NB4 (cell line): ENCODE results near the gene PLA2G2C.

Experiments used
- POLR2A ChIP-seq: IDR thresholded peaks from 2 replicates; pipeline ENCODE4 v1.6.1; 2011; ENCODE audit warnings: mild to moderate bottlenecking; ENCODE audit not compliant: insufficient read length; ENCODE audit errors: extremely low read depth
- TF ChIP-seq, protein P1 (sequence below): IDR thresholded peaks from one replicate; pipeline ENCODE4 v1.5.1; 2012; ENCODE audit warnings: low read depth, low read length
- TF ChIP-seq, protein P2 (sequence below): IDR thresholded peaks from 2 replicates; pipeline ENCODE4 v1.6.1; 2011; ENCODE audit warnings: low read depth, low read length

DNA sequence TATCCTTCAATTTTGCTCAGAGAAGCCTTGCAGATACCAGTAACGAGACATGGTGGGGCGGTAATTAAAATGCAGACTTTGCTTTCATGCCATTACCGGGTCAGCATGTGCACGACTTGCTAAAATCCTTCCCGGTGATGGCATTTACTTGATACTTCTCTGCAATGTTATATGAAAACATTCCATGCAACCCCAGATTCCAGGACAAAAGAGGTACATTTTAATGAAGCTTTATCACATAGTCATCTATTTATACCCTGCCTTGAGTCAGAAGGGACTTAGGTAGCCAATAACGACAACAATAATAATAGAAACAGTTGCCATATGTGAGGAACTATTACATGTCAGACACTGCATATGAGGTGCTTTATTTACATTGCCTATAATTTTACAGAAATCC, 29.4 kb upstream of the PLA2G2C start:
- TF ChIP-seq, protein P1, sequence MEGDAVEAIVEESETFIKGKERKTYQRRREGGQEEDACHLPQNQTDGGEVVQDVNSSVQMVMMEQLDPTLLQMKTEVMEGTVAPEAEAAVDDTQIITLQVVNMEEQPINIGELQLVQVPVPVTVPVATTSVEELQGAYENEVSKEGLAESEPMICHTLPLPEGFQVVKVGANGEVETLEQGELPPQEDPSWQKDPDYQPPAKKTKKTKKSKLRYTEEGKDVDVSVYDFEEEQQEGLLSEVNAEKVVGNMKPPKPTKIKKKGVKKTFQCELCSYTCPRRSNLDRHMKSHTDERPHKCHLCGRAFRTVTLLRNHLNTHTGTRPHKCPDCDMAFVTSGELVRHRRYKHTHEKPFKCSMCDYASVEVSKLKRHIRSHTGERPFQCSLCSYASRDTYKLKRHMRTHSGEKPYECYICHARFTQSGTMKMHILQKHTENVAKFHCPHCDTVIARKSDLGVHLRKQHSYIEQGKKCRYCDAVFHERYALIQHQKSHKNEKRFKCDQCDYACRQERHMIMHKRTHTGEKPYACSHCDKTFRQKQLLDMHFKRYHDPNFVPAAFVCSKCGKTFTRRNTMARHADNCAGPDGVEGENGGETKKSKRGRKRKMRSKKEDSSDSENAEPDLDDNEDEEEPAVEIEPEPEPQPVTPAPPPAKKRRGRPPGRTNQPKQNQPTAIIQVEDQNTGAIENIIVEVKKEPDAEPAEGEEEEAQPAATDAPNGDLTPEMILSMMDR: no peak
- TF ChIP-seq, protein P2, sequence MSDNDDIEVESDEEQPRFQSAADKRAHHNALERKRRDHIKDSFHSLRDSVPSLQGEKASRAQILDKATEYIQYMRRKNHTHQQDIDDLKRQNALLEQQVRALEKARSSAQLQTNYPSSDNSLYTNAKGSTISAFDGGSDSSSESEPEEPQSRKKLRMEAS: no peak
- no peak for TF ChIP-seq POLR2A
